GM18511 (cell line): ENCODE data around the gene C11orf58.

Experiments
- ATAC-seq: cut with Tn5 transposase; IDR thresholded peaks from one replicate; pipeline ENCODE4 v1.9.1; 2021; ENCODE audit warnings: mild to moderate bottlenecking, moderate library complexity; ENCODE audit not compliant: unreplicated experiment

C11orf58 gene

GRCh38 chr11:16799221-16799620 is 60.8 kb downstream of the C11orf58 start:
- no peak for ATAC-seq

DNA sequence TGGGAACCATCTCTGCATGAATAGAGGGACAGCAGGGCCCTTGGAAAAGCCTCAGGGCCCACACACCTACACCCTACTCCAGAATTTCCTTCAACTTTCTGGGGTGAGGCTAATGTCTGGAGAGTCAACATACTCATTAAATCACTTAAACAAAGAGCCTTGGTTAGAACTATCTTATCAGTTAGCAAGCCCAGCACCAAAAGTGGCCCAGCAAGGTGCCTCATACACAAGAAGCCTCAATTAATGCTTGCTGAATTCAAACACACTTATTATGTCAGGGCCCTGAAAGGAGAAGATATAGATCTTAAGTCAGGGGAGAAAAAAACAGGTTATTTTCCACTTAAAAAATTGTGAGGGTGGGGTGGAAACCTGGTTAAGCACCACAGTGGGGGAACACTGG is 61.4 kb downstream of the C11orf58 start:
- ATAC-seq, result no peak

GRCh38 chr11:16800382-16800781 is 61.9 kb downstream of the C11orf58 start:
- no peak for ATAC-seq

DNA sequence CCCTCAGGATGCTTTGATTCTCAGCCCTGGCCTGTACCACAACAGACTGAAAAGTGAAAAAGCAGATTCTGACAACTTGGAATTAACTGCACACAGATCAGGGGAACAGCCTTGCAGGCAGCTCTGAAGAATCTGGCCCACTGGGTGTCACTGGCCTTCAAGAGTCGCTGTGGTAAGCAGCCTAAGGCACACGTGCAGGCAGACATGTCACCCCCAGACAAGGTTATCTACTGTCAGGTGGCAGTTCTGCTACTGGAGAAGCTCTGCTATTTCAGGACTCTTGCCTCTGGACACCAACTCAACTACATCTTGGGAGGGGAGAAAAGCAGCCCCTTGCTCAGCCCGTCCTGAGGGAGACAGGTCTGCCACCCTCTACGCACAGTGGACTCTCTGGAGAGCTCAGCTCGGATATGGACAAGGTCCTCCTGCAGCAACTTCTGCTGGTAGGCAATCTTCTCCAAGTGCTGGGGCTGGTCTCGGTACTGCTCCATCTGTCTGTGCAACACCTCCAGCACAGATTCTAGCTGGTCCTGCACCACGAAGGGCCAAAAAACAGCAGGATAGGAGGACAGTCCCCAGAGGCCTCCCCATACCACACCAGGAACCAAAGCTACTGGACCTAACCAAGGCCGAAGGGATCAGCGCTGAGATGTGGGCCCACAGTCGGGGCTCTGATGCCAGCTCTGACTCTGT is 63.0 kb downstream of the C11orf58 start:
- ATAC-seq, result no peak

DNA sequence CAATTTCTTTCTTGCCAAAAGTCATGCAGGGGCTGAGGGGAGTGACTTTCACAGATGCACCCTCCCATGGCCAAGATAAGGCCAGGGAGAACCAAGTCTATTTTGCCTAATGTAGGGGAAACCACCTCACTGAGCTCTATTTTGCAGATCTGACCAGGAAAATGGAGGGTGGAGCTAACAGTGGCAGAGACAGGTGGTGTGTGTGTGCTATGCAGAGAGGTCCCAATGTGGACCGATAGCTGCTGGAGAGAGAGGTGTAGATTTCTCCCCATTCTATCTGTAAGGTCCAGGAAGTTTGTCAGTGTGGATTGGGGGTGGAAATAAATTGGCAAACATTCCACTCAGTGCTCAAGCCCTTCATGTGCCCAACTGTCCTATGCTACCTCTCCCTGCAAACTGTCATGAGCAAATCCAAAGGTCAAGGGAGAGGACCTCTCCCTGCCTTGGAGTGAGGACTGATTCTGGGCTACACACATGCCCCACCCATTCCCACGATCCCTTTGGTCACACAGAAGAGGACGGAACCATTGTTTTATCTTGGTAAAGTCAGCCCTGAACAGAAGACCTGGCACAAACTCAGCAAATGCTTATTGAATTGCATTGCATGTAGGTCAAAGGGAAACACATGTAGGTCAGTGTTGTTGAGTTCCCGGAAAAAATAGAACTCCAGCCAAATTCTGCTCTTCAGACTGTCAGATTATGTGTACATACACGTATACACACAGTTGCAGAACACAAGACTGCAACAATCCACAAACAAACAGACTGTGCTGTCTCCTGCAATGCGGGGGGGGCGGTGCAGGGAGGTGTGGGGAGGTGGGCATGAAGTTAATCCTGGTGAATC is 65.9 kb downstream of the C11orf58 start:
- ATAC-seq, result no peak

GRCh38 chr11:16805938-16806337 is 67.5 kb downstream of the C11orf58 start:
- no peak for ATAC-seq

DNA sequence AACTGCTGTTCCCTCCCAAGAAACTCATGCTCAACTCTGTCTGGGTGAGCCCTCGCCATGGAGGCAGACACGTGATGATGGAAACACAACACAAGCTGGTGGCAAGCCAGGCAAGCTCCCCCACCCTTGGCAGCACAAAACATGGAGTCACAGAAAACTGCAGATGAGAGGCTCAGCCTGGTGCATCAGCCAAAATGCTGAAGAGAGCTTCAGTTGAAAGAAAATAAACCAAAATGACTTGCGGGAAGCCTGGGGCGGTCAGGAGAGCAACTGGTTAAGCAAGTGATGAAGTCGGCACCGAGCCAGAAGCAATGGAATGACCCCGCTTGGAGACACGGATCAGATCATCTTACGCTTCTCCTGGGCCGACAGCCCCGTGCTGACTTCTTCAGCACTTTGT is 68.3 kb downstream of the C11orf58 start:
- ATAC-seq, result no peak

DNA sequence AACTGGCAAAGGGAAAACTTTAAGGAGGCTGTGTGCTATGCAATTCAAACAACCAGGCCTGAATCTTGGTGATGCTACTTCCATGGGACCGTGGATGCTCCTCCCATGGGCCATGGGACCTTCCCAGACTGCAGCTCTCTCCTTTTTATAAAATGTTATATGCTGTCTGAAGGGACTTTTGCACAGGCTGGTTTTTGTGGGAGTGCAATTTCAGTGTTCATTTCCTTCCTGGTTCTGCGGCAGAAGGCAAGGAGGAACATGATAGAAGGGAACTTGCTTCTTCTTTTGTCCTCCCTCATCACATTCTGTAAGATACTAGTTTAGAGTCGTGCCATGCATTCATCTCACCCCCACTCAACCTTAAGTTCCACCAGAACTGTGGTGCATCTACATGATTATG is 68.9 kb downstream of the C11orf58 start:
- no peak for ATAC-seq
